KMS-11 (cell line): Measurements from ENCODE around the gene PLA2G2D.

Experiments
- H2AFZ ChIP-seq: fragments of 200-600 bp; sonication (generic); 2 replicates; pipeline ENCODE4 v1.6.1; 2016; ENCODE audit warnings: antibody characterized with exemption, mixed run types, low read depth
- H3K27ac ChIP-seq: fragments of 200-600 bp; sonication (generic); 2 replicates; pipeline ENCODE4 v1.6.1; 2016; ENCODE audit warnings: mild to moderate bottlenecking, mixed run types
- H3K27me3 ChIP-seq: fragments of 200-600 bp; sonication (generic); 2 replicates; pipeline ENCODE4 v1.6.1; 2017; ENCODE audit warnings: mild to moderate bottlenecking, low read depth, mixed run types, moderate library complexity; ENCODE audit not compliant: insufficient read depth
- H3K36me3 ChIP-seq: fragments of 200-600 bp; sonication (generic); 2 replicates; pipeline ENCODE4 v1.6.1; 2017; ENCODE audit warnings: mild to moderate bottlenecking, mixed run types; ENCODE audit not compliant: insufficient read depth
- H3K4me1 ChIP-seq: fragments of 200-600 bp; sonication (generic); 2 replicates; pipeline ENCODE4 v1.6.1; 2016; ENCODE audit warnings: mild to moderate bottlenecking, low read depth, mixed run types; ENCODE audit not compliant: poor library complexity, severe bottlenecking
- H3K4me2 ChIP-seq: fragments of 200-600 bp; sonication (generic); 2 replicates; pipeline ENCODE4 v1.7.0; 2016; ENCODE audit warnings: mild to moderate bottlenecking, mixed run types
- H3K4me3 ChIP-seq: fragments of 200-600 bp; sonication (generic); IDR thresholded peaks from 2 replicates; pipeline ENCODE4 v1.6.1; 2017; ENCODE audit warnings: low read depth, low read length, mixed read lengths; ENCODE audit not compliant: insufficient read depth
- H3K79me2 ChIP-seq: fragments of 200-600 bp; sonication (generic); 2 replicates; pipeline ENCODE4 v1.6.1; 2016; ENCODE audit warnings: low read depth, mixed run types; ENCODE audit not compliant: insufficient read depth
- H3K9ac ChIP-seq: fragments of 200-600 bp; sonication (generic); 2 replicates; pipeline ENCODE4 v1.6.1; 2016; ENCODE audit warnings: mild to moderate bottlenecking, mixed run types
- H4K20me1 ChIP-seq: fragments of 200-600 bp; sonication (generic); 2 replicates; pipeline ENCODE4 v1.6.1; 2016; ENCODE audit warnings: mild to moderate bottlenecking, mixed run types; ENCODE audit not compliant: insufficient read depth
- CTCF ChIP-seq: fragments of 200-600 bp; sonication (generic); conservative IDR thresholded peaks from 2 replicates; pipeline ENCODE4 v1.6.1; 2017; ENCODE audit warnings: low read depth, mild to moderate bottlenecking, antibody characterized with exemption, low read length, moderate library complexity, mixed read lengths

PLA2G2D gene

GRCh38 chr1:20068722-20069121 lies 50.6 kb downstream of the PLA2G2D start:
- Histone ChIP-seq H3K4me3 (no peak overlapping the region), H3K36me3 (no peaks in the 10 kb centered on the region), H3K9ac (no peak overlapping the region), H3K27ac (no peak overlapping the region), H3K27me3 (peaks cover 43% of the 10 kb centered on the region), H2AFZ (no peak overlapping the region), H3K79me2 (no peaks in the 10 kb centered on the region), H4K20me1 (no peaks in the 10 kb centered on the region), H3K4me1 (no peaks in the 10 kb centered on the region), H3K4me2 (no peak overlapping the region)
- no peak for TF ChIP-seq CTCF

- Histone ChIP-seq H4K20me1 (no peaks in the 10 kb centered on the region), H3K4me3 (no peak overlapping the region), H3K27ac (no peak overlapping the region), H3K9ac (no peak overlapping the region), H3K4me1 (no peaks in the 10 kb centered on the region), H2AFZ (no peak overlapping the region), H3K36me3 (no peaks in the 10 kb centered on the region), H3K79me2 (no peaks in the 10 kb centered on the region), H3K27me3 (peaks cover 4% of the 10 kb centered on the region; the same call in 1 of the 2 replicates), H3K4me2 (no peak overlapping the region)
- TF ChIP-seq CTCF, result no peak
Measured at GRCh38 chr1:20063861-20064292, 55.5 kb downstream of the PLA2G2D start.
